Fibroblast of lung (primary cell): ENCODE data around the gene CRLF1. TPM values are rescaled to one million over a fixed set of nuclear protein-coding genes. Genes with fewer than 3 reads are reported as not detected.

Experiments
- DNase-seq, 2 donors: peaks; one replicate each; pipeline versions ENCODE4 v3.0.0 to v3.0.0-alpha.2; 2010; ENCODE audit warnings: low read depth in 2 of 2
- H2AFZ ChIP-seq: 2 replicates; pipeline ENCODE4 v1.5.1; 2012; ENCODE audit warnings: low read length, control low read depth, inconsistent platforms
- H3K27ac ChIP-seq: 2 replicates; pipeline ENCODE4 v1.5.1; 2011; ENCODE audit warnings: low read length, control low read depth; ENCODE audit not compliant: insufficient read depth
- H3K27me3 ChIP-seq: 2 replicates; pipeline ENCODE4 v1.5.1; 2011; ENCODE audit warnings: mild to moderate bottlenecking, low read length; ENCODE audit not compliant: control insufficient read depth, insufficient read depth
- H3K36me3 ChIP-seq: 2 replicates; pipeline ENCODE4 v1.5.1; 2011; ENCODE audit warnings: low read length; ENCODE audit not compliant: control insufficient read depth, insufficient read depth
- H3K4me1 ChIP-seq: 2 replicates; pipeline ENCODE4 v1.5.1; 2011; ENCODE audit warnings: low read length; ENCODE audit not compliant: control insufficient read depth, insufficient read depth; ENCODE audit errors: extremely low read depth
- H3K4me2 ChIP-seq: 2 replicates; pipeline ENCODE4 v1.5.1; 2011; ENCODE audit warnings: low read length, control low read depth; ENCODE audit not compliant: insufficient read depth; ENCODE audit errors: extremely low read depth
- H3K4me3 ChIP-seq, 4 experiments: fragments of 200-600 bp in 1 of 4; sonication (generic) in 1 of 4; replicated peaks in 1 of 4; 2 replicates each; pipeline ENCODE4 v1.5.1; 2011 to 2016; ENCODE audit warnings: low read length in 4 of 4, low read depth in 3 of 4, mild to moderate bottlenecking in 3 of 4, control low read depth in 2 of 4, inconsistent platforms in 1 of 4, mixed read lengths in 1 of 4; ENCODE audit not compliant: insufficient read depth in 1 of 4; ENCODE audit errors: control extremely low read depth in 1 of 4
- H3K79me2 ChIP-seq: 2 replicates; pipeline ENCODE4 v1.5.1; 2012; ENCODE audit warnings: mild to moderate bottlenecking, low read length, inconsistent platforms; ENCODE audit not compliant: control insufficient read depth, insufficient read depth
- H3K9ac ChIP-seq: 2 replicates; pipeline ENCODE4 v1.5.1; 2011; ENCODE audit warnings: mild to moderate bottlenecking, low read length, control low read depth; ENCODE audit not compliant: insufficient read depth
- H3K9me3 ChIP-seq: 2 replicates; pipeline ENCODE4 v1.5.1; 2012; ENCODE audit warnings: low read depth, low read length; ENCODE audit not compliant: control insufficient read depth, insufficient read depth
- H4K20me1 ChIP-seq: 2 replicates; pipeline ENCODE4 v1.5.1; 2011; ENCODE audit warnings: low read length; ENCODE audit not compliant: control insufficient read depth, insufficient read depth; ENCODE audit errors: extremely low read depth
- CTCF ChIP-seq, 2 donors: IDR thresholded peaks in 1 of 2; conservative IDR thresholded peaks in 1 of 2; 1 replicate in 1 of 2; 2 replicates in 1 of 2; pipeline ENCODE4 v1.5.1; 2011 to 2012; ENCODE audit warnings: low read length in 2 of 2, control low read depth in 1 of 2, inconsistent platforms in 1 of 2, low read depth in 1 of 2, mild to moderate bottlenecking in 1 of 2
- EZH2 ChIP-seq: IDR thresholded peaks from 2 replicates; pipeline ENCODE4 v1.5.1; 2012; ENCODE audit warnings: low read length, control low read depth, mild to moderate bottlenecking; ENCODE audit errors: missing control alignments
- polyA plus RNA-seq, 2 donors: library from polyadenylated mRNA; depleted of rRNA in 1 of 2; stranded (reverse) in 1 of 2; unstranded in 1 of 2; fragments of >200 nt; gene quantifications; 2 replicates each; pipeline ENCODE4 v1.2.1, GENCODE V29; 2011 to 2012; ENCODE audit warnings: missing spikeins in 1 of 2
- total RNA-seq: library from RNA; depleted of rRNA; stranded (reverse); fragments of >200 nt; gene quantifications from 2 replicates; pipeline ENCODE4 v1.2.1, GENCODE V29; 2014

The CRLF1 gene
- total and polyA plus RNA-seq, 2 donors (not counting 1 experiment from before 2014, with no cell fraction given): 2.2 to 2.5 TPM

GRCh38 chr19:18607226-18608101 lies 865 bp upstream of the CRLF1 start:
- DNase-seq: no peak
- peak overlapping the region; percentile 35 for H3K4me2 ChIP-seq
- H3K9ac ChIP-seq: no peak overlapping the region
- no peak overlapping the region for H3K27ac ChIP-seq
- H3K4me3 ChIP-seq: peak overlapping the region in 1 of 4 experiments; percentile 17
- TF ChIP-seq CTCF (conservative IDR thresholded peaks at IDR 0.05 in 1 of 2, IDR thresholded peaks at IDR 0.05 in 1 of 2; ENCODE audit: low read depth in 1 of 2, low read length in 2 of 2) (no peak), EZH2 (peak; percentile 93)
- H4K20me1 ChIP-seq: no peaks in the 10 kb centered on the region
- H3K27me3 ChIP-seq: peaks cover 71% of the 10 kb centered on the region
- H2AFZ ChIP-seq: no peak overlapping the region
- no peaks in the 10 kb centered on the region for H3K9me3 ChIP-seq
- H3K79me2 ChIP-seq: no peaks in the 10 kb centered on the region
- H3K4me1 ChIP-seq: no peaks in the 10 kb centered on the region
- H3K36me3 ChIP-seq: no peaks in the 10 kb centered on the region

- no peak overlapping the region for H3K27ac ChIP-seq
- TF ChIP-seq CTCF (conservative IDR thresholded peaks at IDR 0.05 in 1 of 2, IDR thresholded peaks at IDR 0.05 in 1 of 2; ENCODE audit: low read depth in 1 of 2, low read length in 2 of 2) (no peak), EZH2 (peak; percentile 89)
- no peaks in the 10 kb centered on the region for H3K4me1 ChIP-seq
- no peak overlapping the region for H2AFZ ChIP-seq
- no peaks in the 10 kb centered on the region for H3K9me3 ChIP-seq
- no peaks in the 10 kb centered on the region for H3K79me2 ChIP-seq
- H3K9ac ChIP-seq: no peak overlapping the region
- no peak overlapping the region for H3K4me3 ChIP-seq
- no peaks in the 10 kb centered on the region for H3K36me3 ChIP-seq
- H3K4me2 ChIP-seq: no peak overlapping the region
- H3K27me3 ChIP-seq: peaks cover 57% of the 10 kb centered on the region
- H4K20me1 ChIP-seq: no peaks in the 10 kb centered on the region
- DNase-seq: no peak
These were observed 886 bp downstream of the CRLF1 start for GRCh38 chr19:18605546-18606280.

- TF ChIP-seq EZH2: no peak
- no peak for TF ChIP-seq CTCF (conservative IDR thresholded peaks at IDR 0.05 in 1 of 2, IDR thresholded peaks at IDR 0.05 in 1 of 2; ENCODE audit: low read depth in 1 of 2, low read length in 2 of 2)
- Histone ChIP-seq H3K79me2 (no peaks in the 10 kb centered on the region), H3K9me3 (no peaks in the 10 kb centered on the region), H3K4me2 (no peak overlapping the region), H2AFZ (no peak overlapping the region), H3K9ac (no peak overlapping the region), H3K4me3 (no peak overlapping the region), H3K36me3 (no peaks in the 10 kb centered on the region), H3K27ac (no peak overlapping the region), H3K27me3 (peaks cover 54% of the 10 kb centered on the region), H3K4me1 (no peaks in the 10 kb centered on the region), H4K20me1 (no peaks in the 10 kb centered on the region)
- no peak for DNase-seq
These were observed 1.4 kb downstream of the CRLF1 start for GRCh38 chr19:18605196-18605545.
